Immature natural killer cell (primary cell): ENCODE data around the gene SLCO6A1. TPM values are rescaled to one million over a fixed set of nuclear protein-coding genes. Genes with fewer than 3 reads are reported as not detected.

Experiments used
- DNase-seq, 3 donors: peaks; one replicate each; pipeline ENCODE4 v3.0.0; 2022; ENCODE audit warnings: mixed read lengths in 1 of 3
- H3K27ac Mint-ChIP-seq, 6 donors: one replicate each; pipeline ENCODE4 v1.8.0; 2020; ENCODE audit warnings: mixed read lengths in 6 of 6, mild to moderate bottlenecking in 5 of 6, inconsistent platforms in 4 of 6, moderate library complexity in 3 of 6
- H3K27me3 Mint-ChIP-seq, 3 donors: one replicate each; pipeline ENCODE4 v1.8.0; 2020 to 2021; ENCODE audit warnings: low read depth in 3 of 3, mild to moderate bottlenecking in 3 of 3, mixed read lengths in 3 of 3, moderate library complexity in 3 of 3, inconsistent platforms in 1 of 3
- H3K36me3 Mint-ChIP-seq, 3 donors: one replicate each; pipeline ENCODE4 v1.8.0; 2020; ENCODE audit warnings: mixed read lengths in 3 of 3, inconsistent platforms in 2 of 3, mild to moderate bottlenecking in 2 of 3
- H3K4me1 Mint-ChIP-seq, 2 donors: one replicate each; pipeline ENCODE4 v1.8.0; 2020; ENCODE audit warnings: inconsistent platforms in 2 of 2, mild to moderate bottlenecking in 2 of 2, mixed read lengths in 2 of 2, moderate library complexity in 1 of 2
- H3K4me3 Mint-ChIP-seq, 5 donors: one replicate each; pipeline ENCODE4 v1.8.0; 2020; ENCODE audit warnings: mild to moderate bottlenecking in 5 of 5, mixed read lengths in 5 of 5, inconsistent platforms in 3 of 5, moderate library complexity in 3 of 5
- H3K9me3 Mint-ChIP-seq, 6 donors: one replicate each; pipeline ENCODE4 v1.8.0; 2020; ENCODE audit warnings: mild to moderate bottlenecking in 6 of 6, mixed read lengths in 6 of 6, inconsistent platforms in 4 of 6, moderate library complexity in 3 of 6
- polyA plus RNA-seq, 3 donors: library from polyadenylated mRNA; unstranded; fragments of 300-500 nt; fragmentation: Illumina TruSeq; gene quantifications; one replicate each; pipeline ENCODE4 v1.2.3, GENCODE V29; 2021

Gene SLCO6A1, protein sequence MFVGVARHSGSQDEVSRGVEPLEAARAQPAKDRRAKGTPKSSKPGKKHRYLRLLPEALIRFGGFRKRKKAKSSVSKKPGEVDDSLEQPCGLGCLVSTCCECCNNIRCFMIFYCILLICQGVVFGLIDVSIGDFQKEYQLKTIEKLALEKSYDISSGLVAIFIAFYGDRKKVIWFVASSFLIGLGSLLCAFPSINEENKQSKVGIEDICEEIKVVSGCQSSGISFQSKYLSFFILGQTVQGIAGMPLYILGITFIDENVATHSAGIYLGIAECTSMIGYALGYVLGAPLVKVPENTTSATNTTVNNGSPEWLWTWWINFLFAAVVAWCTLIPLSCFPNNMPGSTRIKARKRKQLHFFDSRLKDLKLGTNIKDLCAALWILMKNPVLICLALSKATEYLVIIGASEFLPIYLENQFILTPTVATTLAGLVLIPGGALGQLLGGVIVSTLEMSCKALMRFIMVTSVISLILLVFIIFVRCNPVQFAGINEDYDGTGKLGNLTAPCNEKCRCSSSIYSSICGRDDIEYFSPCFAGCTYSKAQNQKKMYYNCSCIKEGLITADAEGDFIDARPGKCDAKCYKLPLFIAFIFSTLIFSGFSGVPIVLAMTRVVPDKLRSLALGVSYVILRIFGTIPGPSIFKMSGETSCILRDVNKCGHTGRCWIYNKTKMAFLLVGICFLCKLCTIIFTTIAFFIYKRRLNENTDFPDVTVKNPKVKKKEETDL
- polyA plus RNA-seq, result not detected

DNA sequence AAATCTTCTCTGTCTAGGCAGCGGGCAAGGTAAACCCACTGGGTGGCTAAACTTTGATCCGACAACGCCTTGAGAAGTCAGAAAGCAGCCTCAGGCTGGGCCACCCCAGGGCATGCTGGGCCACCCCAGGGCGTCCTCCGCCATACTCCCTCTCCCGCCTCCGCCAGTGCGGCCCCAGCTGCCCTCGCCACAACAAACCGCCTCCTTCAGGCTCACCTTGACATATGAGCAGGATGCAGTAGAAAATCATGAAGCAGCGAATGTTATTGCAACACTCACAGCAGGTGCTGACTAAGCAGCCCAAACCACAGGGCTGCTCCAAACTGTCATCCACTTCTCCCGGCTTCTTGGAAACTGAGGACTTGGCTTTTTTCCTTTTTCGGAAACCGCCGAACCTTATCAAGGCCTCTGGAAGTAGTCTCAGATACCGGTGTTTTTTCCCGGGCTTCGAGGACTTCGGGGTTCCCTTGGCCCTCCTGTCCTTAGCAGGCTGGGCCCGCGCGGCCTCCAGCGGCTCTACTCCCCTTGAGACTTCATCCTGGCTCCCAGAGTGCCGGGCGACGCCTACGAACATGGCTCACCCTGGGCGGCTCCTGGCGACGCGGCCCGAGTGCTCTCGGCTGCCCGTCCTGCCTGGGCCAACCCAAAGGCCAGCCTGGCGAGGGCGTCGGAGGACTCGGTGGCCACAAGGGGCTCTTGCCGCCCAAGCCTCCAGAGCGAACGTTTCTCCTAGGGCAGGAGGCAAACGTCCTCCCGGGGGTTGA lies at the start of gene SLCO6A1:
TSS of gene SLCO6A1 (minus strand) at position 731 of the 764 bp plus-strand sequence. CDS start at position 574, 157 bp downstream.
- DNase-seq, result no peak
- peaks cover 0 to 3% (median 0%) of the 10 kb centered on the region in 3 donors for H3K27me3 Mint-ChIP-seq
- no peak within 1 kb of the TSS for H3K4me3 Mint-ChIP-seq
- no peaks in the 10 kb centered on the region for H3K4me1 Mint-ChIP-seq
- no peak within 1 kb of the TSS for H3K27ac Mint-ChIP-seq
- H3K9me3 Mint-ChIP-seq, result no peaks in the 10 kb centered on the region
- H3K36me3 Mint-ChIP-seq, result no peaks in the 10 kb centered on the region

GRCh38 chr5:102547141-102548035 lies 48.6 kb upstream of the SLCO6A1 start:
- no peak overlapping the region for H3K27ac Mint-ChIP-seq
- H3K9me3 Mint-ChIP-seq, result peaks cover 0 to 1% (median 0%) of the 10 kb centered on the region in 6 donors
- H3K27me3 Mint-ChIP-seq, result peaks cover 2 to 5% (median 3%) of the 10 kb centered on the region in 3 donors
- H3K4me1 Mint-ChIP-seq, result no peaks in the 10 kb centered on the region
- DNase-seq, result no peak
- H3K4me3 Mint-ChIP-seq, result no peak overlapping the region
- H3K36me3 Mint-ChIP-seq, result no peaks in the 10 kb centered on the region

GRCh38 chr5:102545175-102545574 lies 46.4 kb upstream of the SLCO6A1 start:
- H3K4me1 Mint-ChIP-seq, result no peaks in the 10 kb centered on the region
- DNase-seq, result no peak
- no peak overlapping the region for H3K27ac Mint-ChIP-seq
- no peaks in the 10 kb centered on the region for H3K36me3 Mint-ChIP-seq
- H3K4me3 Mint-ChIP-seq, result no peak overlapping the region
- peaks cover 0 to 3% (median 2%) of the 10 kb centered on the region in 3 donors for H3K27me3 Mint-ChIP-seq
- peaks cover 0 to under 1% (median 0%) of the 10 kb centered on the region in 6 donors for H3K9me3 Mint-ChIP-seq

GRCh38 chr5:102542057-102542456 lies 43.3 kb upstream of the SLCO6A1 start:
- no peak overlapping the region for H3K4me3 Mint-ChIP-seq

DNA sequence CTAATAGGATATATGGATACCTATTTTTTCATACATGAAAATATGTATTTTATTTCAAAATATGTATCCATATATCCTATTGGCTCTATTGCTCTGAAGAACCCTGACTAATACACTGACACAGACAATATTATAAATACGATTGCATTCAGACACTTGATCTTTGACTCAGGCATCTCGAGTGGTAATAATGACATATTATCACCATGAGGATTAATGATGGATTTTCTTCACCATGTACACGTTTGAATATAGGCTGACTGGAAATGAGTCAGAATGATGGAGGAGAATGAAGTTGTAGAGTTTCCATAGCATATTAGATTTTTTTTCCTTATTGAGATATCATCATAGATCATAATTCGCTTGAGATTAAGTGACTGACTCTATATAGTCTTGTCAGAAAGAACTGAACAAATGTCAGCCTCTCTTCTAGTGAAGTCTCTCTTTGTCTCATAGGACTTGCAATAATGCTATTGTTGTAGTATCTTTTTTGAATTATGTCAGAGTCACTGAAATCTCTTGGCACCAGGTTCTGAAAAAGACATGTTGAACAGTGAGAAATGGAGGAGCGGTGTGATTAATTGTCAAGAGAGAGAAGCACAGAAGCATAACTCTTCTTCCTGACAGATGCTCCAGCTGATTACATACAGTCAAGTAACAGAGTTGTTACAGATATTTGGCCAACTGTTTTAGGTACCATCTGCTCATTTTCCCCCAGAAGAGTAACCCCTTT lies 41.4 kb upstream of the SLCO6A1 start:
- Mint-ChIP-seq H3K4me3 (no peak overlapping the region), H3K9me3 (no peaks in the 10 kb centered on the region), H3K27ac (no peak overlapping the region), H3K36me3 (no peaks in the 10 kb centered on the region), H3K27me3 (peaks cover 0 to 2% (median 1%) of the 10 kb centered on the region in 3 donors), H3K4me1 (no peaks in the 10 kb centered on the region)
- DNase-seq, result no peak

More at GRCh38 chr5:102542057-102542456, 43.3 kb upstream of the SLCO6A1 start:
- Mint-ChIP-seq H3K27ac (no peak overlapping the region), H3K27me3 (peaks cover 1 to 5% (median 2%) of the 10 kb centered on the region in 3 donors), H3K36me3 (no peaks in the 10 kb centered on the region), H3K4me1 (no peaks in the 10 kb centered on the region), H3K9me3 (no peaks in the 10 kb centered on the region)
- DNase-seq, result no peak

DNA sequence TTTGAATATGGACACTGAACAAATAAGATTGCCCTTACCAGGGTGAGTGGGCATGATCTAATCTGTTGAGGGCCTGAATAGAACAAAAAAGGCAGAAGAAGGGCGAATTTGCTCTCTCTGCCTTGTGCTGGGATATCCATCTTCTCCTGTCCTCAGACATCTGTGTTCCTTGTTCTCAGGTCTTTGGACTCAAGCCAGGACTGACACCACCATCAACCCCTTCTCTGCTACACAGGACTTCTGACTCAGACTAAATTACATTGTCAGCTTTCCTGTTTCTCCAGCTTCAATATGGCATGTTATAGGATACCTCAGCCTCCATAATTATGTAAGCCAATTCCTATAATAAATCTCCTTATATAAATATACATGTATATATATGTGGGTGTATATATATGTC lies 40.8 kb upstream of the SLCO6A1 start:
- DNase-seq, result no peak
- H3K27me3 Mint-ChIP-seq, result peaks cover 0 to 2% (median 1%) of the 10 kb centered on the region in 3 donors
- no peaks in the 10 kb centered on the region for H3K9me3 Mint-ChIP-seq
- H3K27ac Mint-ChIP-seq, result no peak overlapping the region
- no peaks in the 10 kb centered on the region for H3K36me3 Mint-ChIP-seq
- no peak overlapping the region for H3K4me3 Mint-ChIP-seq
- H3K4me1 Mint-ChIP-seq, result no peaks in the 10 kb centered on the region

DNA sequence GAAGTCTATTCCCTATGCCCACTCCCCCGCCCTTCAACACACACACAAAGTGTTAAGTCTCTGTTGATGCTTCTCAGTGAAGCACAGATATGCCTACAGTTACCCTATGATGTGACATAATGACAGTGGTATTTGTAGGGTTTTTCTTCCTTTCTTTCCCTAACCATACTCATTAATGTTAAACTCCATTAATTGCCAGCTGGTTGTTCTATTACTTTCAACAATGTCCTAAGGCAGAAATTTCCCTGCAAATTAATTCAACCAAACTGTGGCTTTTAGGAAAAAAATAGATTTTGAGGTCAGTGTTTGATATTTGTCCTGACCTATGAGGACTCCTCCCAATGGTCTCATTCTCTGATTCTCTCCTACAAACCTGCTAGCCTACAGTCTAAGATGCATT lies 38.2 kb upstream of the SLCO6A1 start:
- H3K27me3 Mint-ChIP-seq, result peaks cover 0 to 5% (median 2%) of the 10 kb centered on the region in 3 donors
- H3K4me3 Mint-ChIP-seq, result no peak overlapping the region
- H3K9me3 Mint-ChIP-seq, result no peaks in the 10 kb centered on the region
- no peak for DNase-seq
- no peak overlapping the region for H3K27ac Mint-ChIP-seq
- H3K4me1 Mint-ChIP-seq, result no peaks in the 10 kb centered on the region
- H3K36me3 Mint-ChIP-seq, result no peaks in the 10 kb centered on the region

DNA sequence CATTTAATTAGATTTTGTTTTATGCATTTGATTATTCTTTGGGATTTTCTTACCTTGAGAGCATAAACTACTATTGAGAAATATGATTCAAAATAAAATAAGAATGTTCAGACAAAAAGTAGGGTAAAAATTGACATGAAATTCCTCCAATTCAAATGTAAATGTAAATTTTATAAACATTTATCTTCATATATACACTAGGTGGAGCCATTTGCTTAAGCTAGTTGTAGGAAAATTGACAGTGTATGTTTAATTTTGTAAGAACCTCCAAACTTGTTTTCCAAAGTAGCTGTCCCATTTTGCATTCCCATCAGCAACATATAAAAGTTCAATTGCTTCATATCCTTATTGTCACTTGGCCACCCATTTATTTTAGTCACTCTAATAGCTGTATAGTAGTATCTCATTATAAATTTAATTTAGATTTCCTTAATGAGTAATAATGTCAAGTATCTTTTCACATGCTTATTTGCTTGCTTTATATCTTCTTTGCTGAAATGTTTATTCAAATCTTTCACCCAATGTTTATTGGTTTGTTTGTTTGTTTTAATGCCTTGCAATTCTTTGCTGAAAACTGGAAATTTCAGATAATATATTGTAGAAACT lies 37.6 kb upstream of the SLCO6A1 start:
- no peak overlapping the region for H3K4me3 Mint-ChIP-seq
- no peaks in the 10 kb centered on the region for H3K36me3 Mint-ChIP-seq
- no peak overlapping the region for H3K27ac Mint-ChIP-seq
- H3K4me1 Mint-ChIP-seq, result no peaks in the 10 kb centered on the region
- H3K27me3 Mint-ChIP-seq, result peaks cover 0 to 5% (median 5%) of the 10 kb centered on the region in 3 donors
- no peaks in the 10 kb centered on the region for H3K9me3 Mint-ChIP-seq
- no peak for DNase-seq

DNA sequence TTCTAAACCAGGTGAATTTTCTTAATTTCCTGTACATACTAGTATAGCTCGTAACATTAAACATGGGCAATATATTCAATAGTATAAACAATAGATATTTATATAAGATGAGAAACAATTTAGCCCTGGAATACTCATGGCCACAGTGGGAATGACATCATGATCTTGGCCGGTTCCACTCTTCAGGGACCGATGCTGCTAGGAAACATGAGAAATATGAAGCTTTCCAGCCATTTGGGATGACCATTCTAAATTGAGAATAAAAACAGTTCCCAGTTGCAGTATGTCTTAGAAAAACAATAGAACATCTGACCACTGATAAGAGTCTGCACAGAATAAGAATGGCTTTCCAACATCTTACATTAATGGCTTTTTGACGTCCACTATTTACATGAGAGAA lies 33.3 kb upstream of the SLCO6A1 start:
- H3K27ac Mint-ChIP-seq, result no peak overlapping the region
- H3K4me3 Mint-ChIP-seq, result no peak overlapping the region
- no peaks in the 10 kb centered on the region for H3K4me1 Mint-ChIP-seq
- no peaks in the 10 kb centered on the region for H3K9me3 Mint-ChIP-seq
- DNase-seq, result no peak
- no peaks in the 10 kb centered on the region for H3K36me3 Mint-ChIP-seq
- H3K27me3 Mint-ChIP-seq, result peaks cover 0 to 7% (median 5%) of the 10 kb centered on the region in 3 donors

DNA sequence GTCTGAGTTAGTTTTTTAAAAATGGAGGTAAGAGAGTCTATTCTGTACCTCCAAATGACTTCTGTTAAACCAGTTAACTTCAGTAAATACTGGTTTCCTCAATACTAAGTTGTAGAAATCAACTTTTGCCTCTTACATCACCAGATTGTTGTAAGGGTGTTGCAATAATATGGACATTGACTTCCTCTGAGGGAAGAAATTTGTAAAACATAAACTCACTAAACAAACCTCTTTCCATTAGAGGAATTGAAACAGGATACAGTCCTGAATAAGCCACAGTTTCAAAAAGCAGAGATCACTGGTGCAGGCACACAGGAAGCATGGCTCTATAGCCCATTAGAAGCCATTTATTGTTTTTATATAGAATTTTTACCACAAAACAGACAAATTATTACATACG lies 32.7 kb upstream of the SLCO6A1 start:
- Mint-ChIP-seq H3K4me1 (no peaks in the 10 kb centered on the region), H3K36me3 (no peaks in the 10 kb centered on the region), H3K4me3 (no peak overlapping the region), H3K27me3 (peaks cover 0 to 7% (median 5%) of the 10 kb centered on the region in 3 donors), H3K27ac (no peak overlapping the region), H3K9me3 (no peaks in the 10 kb centered on the region)
- DNase-seq, result no peak

GRCh38 chr5:102529447-102529846 lies 30.6 kb upstream of the SLCO6A1 start:
- Mint-ChIP-seq H3K4me1 (no peaks in the 10 kb centered on the region), H3K27me3 (peaks cover 0 to 8% (median 5%) of the 10 kb centered on the region in 3 donors), H3K27ac (no peak overlapping the region), H3K4me3 (no peak overlapping the region), H3K36me3 (peaks cover 0 to under 1% (median under 1%) of the 10 kb centered on the region in 3 donors), H3K9me3 (peaks cover 0 to under 1% (median 0%) of the 10 kb centered on the region in 6 donors)
- DNase-seq, result no peak

DNA sequence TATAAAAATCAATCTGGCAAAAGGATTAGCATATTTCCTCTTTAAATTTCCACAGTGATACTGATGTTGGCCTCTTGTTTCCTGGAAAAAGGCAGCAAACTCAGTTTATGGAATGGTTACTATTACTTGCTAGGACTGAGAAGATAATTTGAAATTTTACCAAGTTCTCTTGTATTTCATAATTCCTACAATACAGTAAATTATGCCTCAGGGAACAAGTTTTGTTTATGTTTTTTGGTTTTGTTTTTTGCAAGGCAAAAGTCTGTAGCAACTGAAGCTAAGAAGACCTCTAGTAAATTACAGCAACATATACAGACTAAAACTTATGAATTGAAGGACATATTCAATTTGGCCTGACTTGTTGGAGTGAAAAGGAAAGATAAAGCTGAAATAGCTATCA lies 30.2 kb upstream of the SLCO6A1 start:
- H3K36me3 Mint-ChIP-seq, result peaks cover 0 to 5% (median 5%) of the 10 kb centered on the region in 3 donors
- peaks cover 0 to 5% (median 0%) of the 10 kb centered on the region in 6 donors for H3K9me3 Mint-ChIP-seq
- H3K4me1 Mint-ChIP-seq, result no peaks in the 10 kb centered on the region
- H3K27ac Mint-ChIP-seq, result no peak overlapping the region
- DNase-seq, result no peak
- peaks cover 0 to 10% (median 5%) of the 10 kb centered on the region in 3 donors for H3K27me3 Mint-ChIP-seq
- no peak overlapping the region for H3K4me3 Mint-ChIP-seq
